A549 (cell line): Measurements from ENCODE around the gene NFATC2. TPM values are rescaled to one million over a fixed set of nuclear protein-coding genes. Genes with fewer than 3 reads are reported as not detected.
A peak's percentile ranks its signal among the peaks of the same experiment; 100 is the strongest.

Experiments used
- ATAC-seq, 2 experiments: fragments of 200-7000 bp in 1 of 2; fragments of >200 bp in 1 of 2; cut with Nextera tagmentation in 1 of 2; cut with Tn5 transposase in 1 of 2; 3 replicates each; pipeline versions ENCODE4 v1.8.0 to v1.9.1; 2018 to 2020; ENCODE audit warnings: mild to moderate bottlenecking in 1 of 2, moderate library complexity in 1 of 2
- CTCF ChIA-PET: fragments of 300-600 bp; sonication (Branson Sonifier 250); formaldehyde crosslinking; extraction: SDS; loops from one replicate; lab custom pipeline; 2021; ENCODE audit warnings: antibody characterized with exemption, inconsistent platforms; lab: Yijun Ruan, JAX
- POLR2A ChIA-PET: fragments of 350-600 bp; formaldehyde crosslinking; extraction: SDS; loops from one replicate; lab custom pipeline; 2021; ENCODE audit warnings: antibody characterized with exemption, inconsistent platforms; lab: Yijun Ruan, JAX
- DNase-seq, 2 experiments: peaks; one replicate each; pipeline versions ENCODE4 v3.0.0 to v3.0.0-alpha.2; 2011 to 2016; ENCODE audit warnings: low read depth in 1 of 2, low spot score in 1 of 2
- FAIRE-seq: peaks from 2 replicates; lab custom pipeline; 2011; peaks lifted over from hg19 to GRCh38; lab: Jason Lieb, UNC
- H3K27ac ChIP-seq, 2 experiments: fragments of >200 bp; sonication (Bioruptor Twin); formaldehyde crosslinking; 3 replicates each; pipeline ENCODE4 v1.5.1; 2016 to 2017
- H3K4me1 ChIP-seq: fragments of >200 bp; sonication (Bioruptor Twin); formaldehyde crosslinking; 3 replicates; pipeline ENCODE4 v1.6.1; 2016
- H3K4me2 ChIP-seq: fragments of >200 bp; sonication (Bioruptor Twin); formaldehyde crosslinking; 3 replicates; pipeline ENCODE4 v1.6.1; 2016
- H3K4me3 ChIP-seq: fragments of >200 bp; sonication (Bioruptor Twin); formaldehyde crosslinking; 3 replicates; pipeline ENCODE4 v1.5.1; 2016
- H3K9me3 ChIP-seq: fragments of >200 bp; sonication (Bioruptor Twin); formaldehyde crosslinking; 3 replicates; pipeline ENCODE4 v1.6.1; 2016
- EP300 ChIP-seq, 2 experiments: fragments of >200 bp; sonication (Bioruptor Twin); formaldehyde crosslinking; IDR thresholded peaks; 2 replicates in 1 of 2; 3 replicates in 1 of 2; pipeline ENCODE4 v1.6.1; 2016 to 2017
- FOSL2 ChIP-seq, 2 experiments: fragments of 450-650 bp in 1 of 2; fragments of >200 bp in 1 of 2; sonication (Bioruptor Twin) in 1 of 2; formaldehyde crosslinking; IDR thresholded peaks; 2 replicates each; pipeline versions ENCODE4 v1.5.0 to v1.6.1; 2016 to 2020; ENCODE audit warnings: mild to moderate bottlenecking in 1 of 2, moderate library complexity in 1 of 2
- GATA3 ChIP-seq: IDR thresholded peaks from 2 replicates; pipeline ENCODE4 v1.6.1; 2012; ENCODE audit warnings: borderline replicate concordance
- HDAC2 ChIP-seq: fragments of 200-600 bp; sonication (generic); IDR thresholded peaks from 2 replicates; pipeline ENCODE4 v1.6.1; 2016
- HOXB13 ChIP-seq: fragments of 250-450 bp; sonication (Bioruptor Pico); IDR thresholded peaks from 2 replicates; pipeline ENCODE4 v1.5.0; 2020; ENCODE audit warnings: low read depth, mild to moderate bottlenecking, moderate library complexity
- HOXB5 ChIP-seq: fragments of 250-450 bp; sonication (Bioruptor Pico); IDR thresholded peaks from 2 replicates; pipeline ENCODE4 v1.5.0; 2020; ENCODE audit warnings: mild to moderate bottlenecking, moderate library complexity
- JUN ChIP-seq, 2 experiments: fragments of >200 bp; sonication (Bioruptor Twin); formaldehyde crosslinking; IDR thresholded peaks; 2 replicates in 1 of 2; 3 replicates in 1 of 2; pipeline ENCODE4 v1.6.1; 2016 to 2017
- MAFK ChIP-seq: fragments of 450-650 bp; IDR thresholded peaks from 2 replicates; pipeline ENCODE4 v1.6.1; 2014; ENCODE audit not compliant: partially characterized antibody
- MAX ChIP-seq: IDR thresholded peaks from 2 replicates; pipeline ENCODE4 v1.6.1; 2012
- MAZ ChIP-seq: fragments of 150-350 bp; IDR thresholded peaks from 2 replicates; pipeline ENCODE4 v1.6.1; 2014; ENCODE audit warnings: antibody characterized with exemption, low read depth, low read length, borderline replicate concordance
- NR3C1 ChIP-seq: fragments of >200 bp; sonication (Bioruptor Twin); formaldehyde crosslinking; IDR thresholded peaks from 3 replicates; pipeline ENCODE4 v1.6.1; 2017
- PHF8 ChIP-seq: fragments of 200-600 bp; sonication (generic); IDR thresholded peaks from 2 replicates; pipeline ENCODE4 v1.6.1; 2016; ENCODE audit warnings: low read depth, mild to moderate bottlenecking, antibody characterized with exemption, moderate library complexity, borderline replicate concordance
- SREBF2 ChIP-seq: fragments of 450-650 bp; IDR thresholded peaks from 2 replicates; pipeline ENCODE4 v1.6.1; 2014; ENCODE audit warnings: mild to moderate bottlenecking, moderate library complexity
- TP53 ChIP-seq: fragments of 250-450 bp; sonication (Bioruptor Pico); IDR thresholded peaks from 2 replicates; pipeline ENCODE4 v1.5.0; 2021; ENCODE audit warnings: mild to moderate bottlenecking, moderate library complexity
- ZC3H11A ChIP-seq: fragments of 450-650 bp; IDR thresholded peaks from 2 replicates; pipeline ENCODE4 v1.6.1; 2014; ENCODE audit warnings: antibody characterized with exemption, mild to moderate bottlenecking
- WGBS: methylation state at CpG from one replicate; pipeline ENCODE4 v1.1.6; 2017; ENCODE audit errors: missing lambda C conversion rate; 5-methylcytosine and 5-hydroxymethylcytosine counted together
- polyA plus RNA-seq, 4 experiments: library from polyadenylated mRNA; depleted of rRNA in 3 of 4; stranded (reverse); fragments of >200 nt; fragmentation: RNase III in 1 of 4; extraction: RNeasy Plus Mini Kit Qiagen cat#74134 plus additional on column Dnase treatment in 1 of 4; gene quantifications; 2 replicates in 3 of 4; 3 replicates in 1 of 4; pipeline ENCODE4 v1.2.3, GENCODE V29; 2011 to 2017
- TF ChIP-seq, protein P1 (sequence below): fragments of 250-450 bp; sonication (Bioruptor Pico); IDR thresholded peaks from 2 replicates; pipeline ENCODE4 v1.5.0; 2020; ENCODE audit warnings: low read depth, mild to moderate bottlenecking, moderate library complexity
- TF ChIP-seq, protein P2 (sequence below): fragments of >200 bp; sonication (Bioruptor Twin); formaldehyde crosslinking; IDR thresholded peaks from 3 replicates; pipeline ENCODE4 v1.6.1; 2016

Gene NFATC2
- polyA plus RNA-seq, 2 of the 4 experiments (the other 2 are of a cell fraction), result 0.75 to 1.6 TPM

GRCh38 chr20:51342510-51343236 lies 199.8 kb downstream of the NFATC2 start (continued):
- TF ChIP-seq MAFK, result no peak
- no peak for TF ChIP-seq SREBF2

GRCh38 chr20:51341581-51341980 lies 200.9 kb downstream of the NFATC2 start:
- FAIRE-seq (no peak), DNase-seq (no peak)
- Histone ChIP-seq H3K27ac (peak overlapping the region; percentile 34 to 59; a peak in 2 of 6 replicates), H3K4me1 (peaks cover 18% of the 10 kb centered on the region), H3K4me2 (no peak overlapping the region)
- WGBS, result 7% methylated on average over 2 of the region's 3 CpGs
- CTCF ChIA-PET, result interaction anchor here (1.1 to 2.4 kb wide), 4 partner anchors 16 to 253 kb away, joined by 3 to 10 read pairs (median 6); no protein-coding TSS in a partner anchor
- no peak for TF ChIP-seq NR3C1
- TF ChIP-seq, protein P1, sequence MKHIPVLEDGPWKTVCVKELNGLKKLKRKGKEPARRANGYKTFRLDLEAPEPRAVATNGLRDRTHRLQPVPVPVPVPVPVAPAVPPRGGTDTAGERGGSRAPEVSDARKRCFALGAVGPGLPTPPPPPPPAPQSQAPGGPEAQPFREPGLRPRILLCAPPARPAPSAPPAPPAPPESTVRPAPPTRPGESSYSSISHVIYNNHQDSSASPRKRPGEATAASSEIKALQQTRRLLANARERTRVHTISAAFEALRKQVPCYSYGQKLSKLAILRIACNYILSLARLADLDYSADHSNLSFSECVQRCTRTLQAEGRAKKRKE (CRISPR knock-in tag), result no peak
- TF ChIP-seq TP53 (CRISPR knock-in tag), result no peak
- TF ChIP-seq SREBF2, result no peak
- TF ChIP-seq, all 56 proteins: peak for 0
- Histone ChIP-seq H3K4me3 (no peak overlapping the region), H3K9me3 (no peaks in the 10 kb centered on the region)
- POLR2A ChIA-PET, result no interaction called here
- no peak for ATAC-seq

GRCh38 chr20:51340451-51340840 lies 202.1 kb downstream of the NFATC2 start:
- no peaks in the 10 kb centered on the region for H3K9me3 ChIP-seq
- H3K4me1 ChIP-seq, result peaks cover 17% of the 10 kb centered on the region
- FAIRE-seq, result no peak
- no peak overlapping the region for H3K4me2 ChIP-seq
- H3K27ac ChIP-seq, result peak overlapping the region in 1 of 2 experiments; percentile 47; a peak in 2 of 6 replicates
- ChIA-PET POLR2A (no interaction called here), CTCF (interaction anchor here (1.4 to 1.9 kb wide), 2 partner anchors 15 to 34 kb away, joined by 4 to 6 read pairs; no protein-coding TSS in a partner anchor)
- no peak overlapping the region for H3K4me3 ChIP-seq
- ATAC-seq, result no peak
- DNase-seq, result no peak
- no peak for TF ChIP-seq MAFK
- peak; percentile 27; the same call in 1 of the 2 replicates for TF ChIP-seq MAX
- TF ChIP-seq, protein P1 (CRISPR knock-in tag), result no peak

GRCh38 chr20:51339721-51340450 lies 202.6 kb downstream of the NFATC2 start:
- WGBS, result 76% methylated on average over 2 of the region's 2 CpGs
- no peak for ATAC-seq
- CTCF ChIA-PET, result interaction anchor here (0.6 to 1.7 kb wide), 4 partner anchors 33 to 359 kb away, joined by 3 to 6 read pairs (median 4); no protein-coding TSS in a partner anchor
- TF ChIP-seq HOXB13 (CRISPR knock-in tag), result no peak
- TF ChIP-seq PHF8, result no peak
- TF ChIP-seq JUN (IDR thresholded peaks at IDR 0.05), result no peak
- TF ChIP-seq MAZ, result no peak
- no peak for TF ChIP-seq MAFK
- no peak for TF ChIP-seq HOXB5 (CRISPR knock-in tag)
- TF ChIP-seq, protein P2, sequence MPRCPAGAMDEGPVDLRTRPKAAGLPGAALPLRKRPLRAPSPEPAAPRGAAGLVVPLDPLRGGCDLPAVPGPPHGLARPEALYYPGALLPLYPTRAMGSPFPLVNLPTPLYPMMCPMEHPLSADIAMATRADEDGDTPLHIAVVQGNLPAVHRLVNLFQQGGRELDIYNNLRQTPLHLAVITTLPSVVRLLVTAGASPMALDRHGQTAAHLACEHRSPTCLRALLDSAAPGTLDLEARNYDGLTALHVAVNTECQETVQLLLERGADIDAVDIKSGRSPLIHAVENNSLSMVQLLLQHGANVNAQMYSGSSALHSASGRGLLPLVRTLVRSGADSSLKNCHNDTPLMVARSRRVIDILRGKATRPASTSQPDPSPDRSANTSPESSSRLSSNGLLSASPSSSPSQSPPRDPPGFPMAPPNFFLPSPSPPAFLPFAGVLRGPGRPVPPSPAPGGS, result no peak
- no peak for TF ChIP-seq EP300 (IDR thresholded peaks at IDR 0.05)
- TF ChIP-seq ZC3H11A, result no peak
- no peak for TF ChIP-seq HDAC2
- no peak for TF ChIP-seq GATA3
- no peak for TF ChIP-seq FOSL2 (IDR thresholded peaks at IDR 0.05)
- TF ChIP-seq FOSL2 (CRISPR knock-in tag; IDR thresholded peaks at IDR 0.05), result no peak
- TF ChIP-seq, all 56 proteins: peak for 0
- H3K4me1 ChIP-seq, result peaks cover 14% of the 10 kb centered on the region
- H3K4me2 ChIP-seq, result no peak overlapping the region
- FAIRE-seq, result no peak
- no peak overlapping the region for H3K4me3 ChIP-seq
- DNase-seq, result no peak
- no peaks in the 10 kb centered on the region for H3K9me3 ChIP-seq
- POLR2A ChIA-PET, result no interaction called here
- H3K27ac ChIP-seq, result peak overlapping the region in 1 of 2 experiments; percentile 47; a peak in 2 of 6 replicates
